Transverse colon (tissue), 4 donors: ENCODE results near the gene SORL1. TPM values are rescaled to one million over a fixed set of nuclear protein-coding genes. Genes with fewer than 3 reads are reported as not detected.

Experiments used
- DNase-seq: peaks from one replicate; pipeline ENCODE4 v3.0.0-alpha.2; 2019
- H3K27ac ChIP-seq, 4 donors: fragments of 200-600 bp; sonication (generic); 2 replicates each; pipeline ENCODE4 v1.5.1; 2016 to 2018; ENCODE audit warnings: inconsistent platforms in 4 of 4
- H3K27me3 ChIP-seq: fragments of 200-600 bp; sonication (generic); 2 replicates; pipeline ENCODE4 v1.5.1; 2017; ENCODE audit warnings: inconsistent platforms
- H3K36me3 ChIP-seq, 4 donors: fragments of 200-600 bp; sonication (generic); 2 replicates each; pipeline ENCODE4 v1.5.1; 2017 to 2019; ENCODE audit warnings: inconsistent platforms in 4 of 4
- H3K4me1 ChIP-seq, 4 donors: fragments of 200-600 bp; sonication (generic); 2 replicates each; pipeline ENCODE4 v1.5.1; 2017 to 2020; ENCODE audit warnings: inconsistent platforms in 4 of 4
- H3K4me3 ChIP-seq, 4 donors: fragments of 200-600 bp; sonication (generic); 1 replicate in 1 of 4; 2 replicates in 3 of 4; pipeline versions ENCODE4 v1.5.1 to v1.6.1; 2017 to 2019; ENCODE audit warnings: inconsistent platforms in 4 of 4
- H3K9me3 ChIP-seq, 2 donors: fragments of 200-600 bp; sonication (generic); 2 replicates each; pipeline ENCODE4 v1.5.1; 2017 to 2019; ENCODE audit warnings: inconsistent platforms in 2 of 2
- CTCF ChIP-seq, 5 experiments: fragments of 200-600 bp in 3 of 5; fragments of 450-650 bp in 2 of 5; sonication (generic) in 3 of 5; IDR thresholded peaks; 1 replicate in 2 of 5; 2 replicates in 3 of 5; pipeline ENCODE4 v1.5.1; 2016 to 2017; ENCODE audit warnings: antibody characterized with exemption in 5 of 5, inconsistent platforms in 3 of 5, mild to moderate bottlenecking in 2 of 5, moderate library complexity in 1 of 5
- EP300 ChIP-seq: sonication (generic); formaldehyde crosslinking; IDR thresholded peaks from one replicate; pipeline ENCODE4 v1.6.1; 2017; ENCODE audit warnings: antibody characterized with exemption, low read depth
- POLR2A ChIP-seq: fragments of 450-650 bp; IDR thresholded peaks from one replicate; pipeline ENCODE4 v1.6.1; 2016; ENCODE audit warnings: antibody characterized with exemption, mild to moderate bottlenecking, moderate library complexity
- POLR2AphosphoS5 ChIP-seq, 3 donors: sonication (generic); formaldehyde crosslinking; IDR thresholded peaks; one replicate each; pipeline ENCODE4 v1.6.1; 2016; ENCODE audit warnings: antibody characterized with exemption in 3 of 3
- WGBS, 2 donors: methylation state at CpG; one replicate each; pipeline ENCODE4 v1.1.5; 2018; ENCODE audit warnings: low coverage in 1 of 2; 5-methylcytosine and 5-hydroxymethylcytosine counted together
- in situ Hi-C, 4 donors: fragments of 200-750 bp; cut with MboI; loops; one replicate each; pipeline versions ENCODE4 v1.15.0 to v1.15.1; 2017; ENCODE audit warnings: low sequenced_read_pairs in 3 of 4, low pct_ligation_motif_present in 1 of 4, low pct_unique_long_range_greater_than_20kb in 1 of 4
- intact Hi-C: fragments of 100-400 bp; cut with DNase I; formaldehyde crosslinking; loops from one replicate; pipeline ENCODE4 v1.15.1; 2023; ENCODE audit warnings: low total_unique reads
- total RNA-seq, 4 donors: library from RNA; depleted of rRNA; stranded (reverse); fragments of >200 nt; gene quantifications; one replicate each; pipeline ENCODE4 v1.1.0, GENCODE V29; 2016

SORL1 gene
- total RNA-seq, 4 donors from 2014 or later, result 81.6 to 338 (median 129) TPM

DNA sequence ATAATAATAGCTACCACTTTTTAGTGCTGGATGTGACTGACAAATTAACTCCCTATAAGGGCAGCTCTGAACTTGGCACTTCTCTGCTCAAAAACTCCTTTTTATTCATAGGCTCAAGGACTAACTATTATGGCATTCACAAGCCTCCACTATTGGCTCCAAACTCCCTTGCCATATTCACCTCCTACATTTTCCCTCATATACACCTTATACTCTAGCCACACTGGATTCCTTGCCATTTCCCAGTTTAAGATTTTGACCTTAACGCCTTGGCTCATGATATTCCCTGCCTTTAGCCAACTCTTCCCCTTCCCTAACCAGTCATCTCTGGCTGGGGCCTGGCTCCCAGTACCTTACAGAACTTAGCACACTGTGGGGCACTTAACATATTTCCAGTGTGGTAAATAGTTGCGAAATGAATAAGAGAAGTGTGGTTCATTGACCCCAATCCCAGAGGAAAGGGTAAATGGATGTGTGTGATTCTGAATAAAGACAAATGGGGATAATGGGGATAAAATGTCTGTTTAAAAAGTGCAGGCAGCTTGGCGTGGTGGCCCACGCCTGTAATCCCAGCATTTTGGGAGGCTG, 40.0 kb upstream of the SORL1 start:
- 94 to 97% methylated on average over 4 of the region's 4 CpGs for WGBS, 2 donors
- in situ Hi-C loops (no loop called here), intact Hi-C loops (no loop called here)

DNA sequence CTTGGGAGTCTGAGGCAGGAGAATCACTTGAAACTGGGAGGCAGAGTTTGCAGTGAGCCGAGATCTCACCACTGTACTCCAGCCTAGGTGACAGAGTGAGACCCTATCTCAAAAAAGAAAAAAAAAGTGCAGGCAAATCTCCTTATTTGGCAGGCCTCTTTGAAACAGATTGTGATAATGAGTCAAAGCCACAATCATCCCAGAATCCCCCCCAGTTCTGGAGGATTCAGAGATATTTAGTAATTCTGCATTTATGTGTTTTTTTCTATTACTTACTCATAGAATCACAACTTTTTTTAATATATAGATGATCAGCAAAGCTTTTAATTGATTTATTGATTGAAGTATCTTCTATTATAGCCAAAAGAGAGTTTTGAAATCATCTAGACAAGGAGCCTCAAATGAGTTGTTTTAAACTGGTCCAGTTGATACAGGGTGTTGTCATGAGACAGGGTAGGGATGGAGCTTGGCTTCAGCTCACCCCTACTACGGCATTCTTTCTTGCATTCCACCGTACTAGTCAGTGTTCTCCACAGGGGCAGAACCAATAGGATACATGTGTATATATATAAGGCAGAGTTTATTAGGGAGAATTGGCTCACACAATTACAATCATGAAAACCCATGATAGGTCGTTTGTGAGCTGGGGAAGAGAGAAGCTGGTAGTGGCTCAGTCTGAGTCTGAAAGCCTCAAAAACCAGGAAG, 39.3 kb upstream of the SORL1 start:
- intact Hi-C loops, result no loop called here
- Histone ChIP-seq H3K9me3 (no peaks in the 10 kb centered on the region), H3K4me3 (no peak overlapping the region), H3K27ac (no peak overlapping the region), H3K27me3 (no peaks in the 10 kb centered on the region), H3K4me1 (peaks cover 13 to 39% (median 20%) of the 10 kb centered on the region in 4 donors), H3K36me3 (no peaks in the 10 kb centered on the region)
- TF ChIP-seq POLR2AphosphoS5 (IDR thresholded peaks at IDR 0.05) (no peak), EP300 (no peak), CTCF (IDR thresholded peaks at IDR 0.05) (no peak), POLR2A (no peak)
- WGBS, 2 donors, result 60 to 70% methylated on average over 1 to 4 of the region's 4 CpGs
- in situ Hi-C loops, result no loop called here
- no peak for DNase-seq

More for the DNA sequence above, 40.0 kb upstream of the SORL1 start:
- Histone ChIP-seq H3K4me1 (peaks cover 7 to 32% (median 14%) of the 10 kb centered on the region in 4 donors), H3K9me3 (no peaks in the 10 kb centered on the region), H3K27me3 (no peaks in the 10 kb centered on the region), H3K36me3 (no peaks in the 10 kb centered on the region), H3K4me3 (no peak overlapping the region), H3K27ac (no peak overlapping the region)
- no peak for DNase-seq
- TF ChIP-seq POLR2A (no peak), EP300 (no peak), CTCF (IDR thresholded peaks at IDR 0.05) (no peak), POLR2AphosphoS5 (IDR thresholded peaks at IDR 0.05) (no peak)

GRCh38 chr11:121414141-121414913, 37.8 kb upstream of the SORL1 start:
- intact Hi-C loops, result no loop called here

More at GRCh38 chr11:121414141-121414913, 37.8 kb upstream of the SORL1 start:
- Histone ChIP-seq H3K27ac (no peak overlapping the region), H3K4me1 (peaks cover 13 to 43% (median 22%) of the 10 kb centered on the region in 4 donors), H3K36me3 (no peaks in the 10 kb centered on the region), H3K4me3 (no peak overlapping the region), H3K9me3 (no peaks in the 10 kb centered on the region), H3K27me3 (no peaks in the 10 kb centered on the region)
- WGBS, 2 donors, result 95% methylated on average over 2 of the region's 2 CpGs; no CpG with 5 or more reads in 1 of the 2 donors
- in situ Hi-C loops, result no loop called here
- DNase-seq, result no peak
- no peak for TF ChIP-seq CTCF (IDR thresholded peaks at IDR 0.05)
- no peak for TF ChIP-seq POLR2AphosphoS5 (IDR thresholded peaks at IDR 0.05)
- TF ChIP-seq EP300, result no peak
- no peak for TF ChIP-seq POLR2A
